Neural crest cell (in vitro differentiated cells): Measurements from ENCODE around the gene GUCY1B1. TPM values are rescaled to one million over a fixed set of nuclear protein-coding genes. Genes with fewer than 3 reads are reported as not detected.

Source experiments
- DNase-seq: peaks from one replicate; pipeline ENCODE4 v3.0.0; 2021; ENCODE audit warnings: low read depth, mixed read lengths, low spot score
- H3K27ac Mint-ChIP-seq: one replicate; pipeline ENCODE4 v1.8.0; 2021; ENCODE audit warnings: mild to moderate bottlenecking, mixed read lengths; ENCODE audit not compliant: unreplicated experiment
- H3K27me3 Mint-ChIP-seq: 2 replicates; pipeline ENCODE4 v1.8.0; 2021; ENCODE audit warnings: low read depth, mild to moderate bottlenecking, mixed read lengths
- H3K36me3 Mint-ChIP-seq: 2 replicates; pipeline ENCODE4 v1.8.0; 2021; ENCODE audit warnings: low read depth, mild to moderate bottlenecking, mixed read lengths
- H3K4me1 Mint-ChIP-seq: 2 replicates; pipeline ENCODE4 v1.8.0; 2021; ENCODE audit warnings: mixed read lengths
- H3K4me3 Mint-ChIP-seq: one replicate; pipeline ENCODE4 v1.8.0; 2021; ENCODE audit warnings: mild to moderate bottlenecking, mixed read lengths
- H3K9me3 Mint-ChIP-seq: 2 replicates; pipeline ENCODE4 v1.8.0; 2021; ENCODE audit warnings: mixed read lengths
- CTCF ChIP-seq: fragments of 200-600 bp; sonication (generic); conservative IDR thresholded peaks from 2 replicates; pipeline ENCODE4 v1.5.0; 2021; ENCODE audit warnings: antibody characterized with exemption, mild to moderate bottlenecking
- total RNA-seq: library from RNA; stranded (reverse); gene quantifications from 2 replicates; pipeline ENCODE4 v1.2.1, GENCODE V29; 2021

GUCY1B1 gene
- total RNA-seq, 1 donor from 2014 or later, result 6.1 TPM

- DNase-seq, result no peak
- peaks cover 11% of the 10 kb centered on the region for H3K4me1 Mint-ChIP-seq
- peak overlapping the region; percentile 78 for H3K4me3 Mint-ChIP-seq
- H3K9me3 Mint-ChIP-seq, result no peaks in the 10 kb centered on the region
- peaks cover 5% of the 10 kb centered on the region for H3K27me3 Mint-ChIP-seq
- no peak for TF ChIP-seq CTCF
- no peak overlapping the region for H3K27ac Mint-ChIP-seq
- no peaks in the 10 kb centered on the region for H3K36me3 Mint-ChIP-seq
Observed at GRCh38 chr4:155761047-155761446, 2.2 kb downstream of the GUCY1B1 start.

GRCh38 chr4:155761916-155762315 lies 3.1 kb downstream of the GUCY1B1 start:
- no peak for TF ChIP-seq CTCF
- H3K27me3 Mint-ChIP-seq, result peaks cover 5% of the 10 kb centered on the region
- peak overlapping the region; percentile 27 for H3K4me3 Mint-ChIP-seq
- no peaks in the 10 kb centered on the region for H3K36me3 Mint-ChIP-seq
- peaks cover 11% of the 10 kb centered on the region for H3K4me1 Mint-ChIP-seq
- no peaks in the 10 kb centered on the region for H3K9me3 Mint-ChIP-seq
- no peak overlapping the region for H3K27ac Mint-ChIP-seq
- DNase-seq, result no peak

- Mint-ChIP-seq H3K4me3 (no peak overlapping the region), H3K27me3 (peaks cover 5% of the 10 kb centered on the region), H3K36me3 (no peaks in the 10 kb centered on the region), H3K9me3 (no peaks in the 10 kb centered on the region), H3K27ac (no peak overlapping the region), H3K4me1 (peaks cover 11% of the 10 kb centered on the region)
- no peak for DNase-seq
- no peak for TF ChIP-seq CTCF
Observed at GRCh38 chr4:155762334-155762733, 3.5 kb downstream of the GUCY1B1 start.

GRCh38 chr4:155763551-155763950 lies 4.7 kb downstream of the GUCY1B1 start:
- H3K4me1 Mint-ChIP-seq, result peaks cover 9% of the 10 kb centered on the region
- H3K27ac Mint-ChIP-seq, result no peak overlapping the region
- TF ChIP-seq CTCF, result no peak
- no peak overlapping the region for H3K4me3 Mint-ChIP-seq
- no peak for DNase-seq
- peaks cover 5% of the 10 kb centered on the region for H3K27me3 Mint-ChIP-seq
- no peaks in the 10 kb centered on the region for H3K9me3 Mint-ChIP-seq
- H3K36me3 Mint-ChIP-seq, result no peaks in the 10 kb centered on the region

GRCh38 chr4:155765149-155765548 lies 6.3 kb downstream of the GUCY1B1 start:
- Mint-ChIP-seq H3K36me3 (no peaks in the 10 kb centered on the region), H3K4me1 (peaks cover 7% of the 10 kb centered on the region), H3K9me3 (no peaks in the 10 kb centered on the region), H3K4me3 (no peak overlapping the region), H3K27ac (no peak overlapping the region), H3K27me3 (peaks cover 5% of the 10 kb centered on the region)
- DNase-seq, result no peak
- no peak for TF ChIP-seq CTCF

GRCh38 chr4:155766622-155767021 lies 7.8 kb downstream of the GUCY1B1 start:
- H3K27me3 Mint-ChIP-seq, result no peaks in the 10 kb centered on the region
- no peaks in the 10 kb centered on the region for H3K9me3 Mint-ChIP-seq
- no peak for TF ChIP-seq CTCF
- H3K4me1 Mint-ChIP-seq, result no peaks in the 10 kb centered on the region
- H3K27ac Mint-ChIP-seq, result no peak overlapping the region
- DNase-seq, result no peak
- H3K4me3 Mint-ChIP-seq, result no peak overlapping the region
- no peaks in the 10 kb centered on the region for H3K36me3 Mint-ChIP-seq
